ENCODE data around the gene ESPN.
A peak's percentile ranks its signal among the peaks of the same experiment; 100 is the strongest.
"Not testable (repeated sequence)": the region's sequence is repeated elsewhere in the genome, so short reads cannot be mapped to it uniquely, and the experiment has no call there.

Gene ESPN

GRCh38 chr1:6485168-6486101 lies 60.9 kb downstream of the ESPN start:
- DNase-seq (ENCODE audit: low spot score), result no peak

DNA sequence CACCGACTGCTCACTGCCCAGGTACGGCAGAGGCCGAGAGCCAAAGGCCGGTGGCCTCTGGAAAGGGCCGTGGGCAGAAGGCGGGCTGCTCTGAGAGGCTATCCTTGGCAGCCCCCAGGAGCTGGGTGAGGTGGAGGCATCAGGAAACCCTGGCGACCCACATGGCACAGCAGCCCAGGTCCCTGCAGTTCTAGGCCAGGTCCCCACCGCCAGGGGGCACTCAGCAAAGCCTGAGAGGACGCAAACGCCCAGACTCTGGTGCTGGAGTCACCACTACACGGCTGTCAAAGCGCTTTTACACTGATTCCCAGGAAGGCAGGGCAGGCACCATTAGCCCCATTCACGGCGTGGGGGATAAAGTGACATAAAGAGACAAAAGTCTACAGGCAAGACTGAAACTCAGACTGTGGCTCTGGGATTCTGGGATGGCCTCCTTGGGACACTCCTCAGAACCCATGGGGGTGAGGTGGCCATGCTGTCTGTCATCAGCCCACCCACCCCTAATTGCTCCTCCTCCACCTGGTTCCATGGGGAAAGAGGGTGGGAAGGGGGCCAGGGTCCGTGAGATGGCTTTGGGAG lies 61.9 kb downstream of the ESPN start:
- DNase-seq (ENCODE audit: low spot score), result peak; percentile 87

DNA sequence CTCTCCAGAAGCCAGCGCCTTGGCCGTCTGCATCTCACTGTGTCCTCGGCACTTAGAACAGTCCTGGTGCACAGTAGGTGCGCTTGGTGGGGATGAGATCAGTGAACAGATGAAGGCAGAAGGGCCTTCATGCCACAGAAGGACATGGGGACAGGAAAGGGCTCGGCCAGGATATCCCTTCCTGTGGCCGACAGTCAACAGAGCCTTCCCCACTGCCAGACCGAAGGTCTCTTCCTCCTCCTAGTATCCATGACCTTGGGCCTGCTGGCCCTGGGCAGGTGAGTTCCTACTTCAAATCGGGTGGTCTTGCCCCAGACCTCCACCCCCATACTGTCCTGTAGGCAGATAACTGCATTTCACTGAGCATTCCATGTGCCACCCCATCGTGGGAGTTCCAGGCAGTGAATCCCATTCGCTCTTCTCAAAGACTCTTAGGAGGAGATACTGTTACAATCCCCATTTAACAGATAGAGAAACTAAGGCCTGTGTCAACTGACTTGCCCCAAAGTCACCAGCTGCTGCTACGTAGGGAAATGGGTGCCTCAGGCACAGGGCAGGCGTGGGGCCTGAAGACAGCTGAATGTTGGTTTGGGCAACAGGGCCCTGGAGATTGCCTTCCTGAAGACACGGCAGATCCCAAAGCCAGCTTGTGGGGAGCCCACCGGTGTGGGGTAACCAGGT lies 63.4 kb downstream of the ESPN start:
- no peak for DNase-seq (ENCODE audit: low spot score)

DNA sequence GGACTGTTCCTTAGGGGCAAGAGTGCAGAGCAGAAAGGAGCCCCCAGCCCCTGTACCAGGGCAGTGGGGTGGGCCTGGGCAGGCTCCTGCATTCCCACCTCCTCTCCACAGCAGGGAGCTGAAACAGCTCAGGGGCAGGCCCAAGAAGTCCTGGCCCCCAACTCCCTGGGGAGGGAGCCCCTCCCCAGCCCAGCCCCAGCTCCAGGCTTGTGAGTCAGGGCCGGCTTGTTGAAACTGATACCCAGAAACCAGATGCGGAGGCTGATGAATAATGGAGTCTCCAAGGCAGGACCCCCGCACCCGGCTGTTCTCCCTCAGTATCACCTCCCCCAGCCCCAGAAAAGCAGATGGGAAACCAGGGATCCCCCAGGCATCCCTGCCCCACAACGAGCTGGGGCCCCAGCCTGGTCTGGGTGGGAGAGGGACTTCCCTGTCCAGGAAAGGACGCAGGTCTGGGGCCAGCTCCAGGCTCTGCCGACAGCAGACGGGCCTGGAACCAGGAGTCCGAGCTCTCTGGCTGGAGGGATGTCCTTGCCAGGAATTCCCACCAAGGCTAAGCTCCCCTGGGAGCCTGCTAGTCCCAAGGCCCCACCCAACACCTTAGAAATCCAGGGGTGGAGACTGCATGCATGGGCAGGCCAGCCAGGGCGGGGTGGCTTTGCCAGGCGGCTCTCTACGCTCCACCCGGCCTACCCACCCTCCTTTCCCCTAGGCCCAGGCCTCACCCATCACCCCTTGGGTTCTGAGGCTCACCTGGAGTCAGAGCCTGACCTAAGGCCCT lies 64.2 kb downstream of the ESPN start:
- peak; percentile 77 for DNase-seq (ENCODE audit: low spot score)

DNA sequence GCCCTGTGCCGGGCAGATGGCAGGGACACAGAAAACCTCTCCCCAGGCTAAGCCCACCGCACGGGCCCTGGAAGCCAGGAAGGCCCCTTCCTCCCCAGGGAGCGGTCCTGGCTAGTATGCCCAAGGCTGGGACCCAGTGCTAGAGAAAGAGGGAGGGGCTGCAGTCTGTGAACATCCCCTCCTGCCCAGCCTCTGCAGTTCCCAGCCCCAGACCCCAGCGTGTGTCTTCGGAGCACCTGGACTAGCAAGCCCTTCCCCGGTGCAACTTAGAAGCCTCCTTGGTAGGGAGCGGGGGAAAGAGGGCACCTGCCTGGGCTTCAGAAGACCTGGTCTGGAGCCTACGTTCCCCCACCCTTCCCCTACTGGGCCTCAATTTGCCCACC lies 64.8 kb downstream of the ESPN start:
- no peak for DNase-seq (ENCODE audit: low spot score)

GRCh38 chr1:6489799-6490180 lies 65.2 kb downstream of the ESPN start:
- peak; percentile 83 for DNase-seq (ENCODE audit: low spot score)

- DNase-seq (ENCODE audit: low spot score), result peak; percentile 82
Observed at GRCh38 chr1:6490181-6491080, 65.9 kb downstream of the ESPN start.

GRCh38 chr1:6491081-6491449 lies 66.5 kb downstream of the ESPN start:
- DNase-seq (ENCODE audit: low spot score), result peak; percentile 50

- peak; percentile 96 for DNase-seq (ENCODE audit: low spot score)
Observed at GRCh38 chr1:6491480-6491962, 66.9 kb downstream of the ESPN start, which contains the start of gene PLEKHG5. Gene PLEKHG5, minus strand, starts transcription at chr1:6491667. Its CDS starts 14,096 bp downstream, at chr1:6477571.

- DNase-seq (ENCODE audit: low spot score), result no peak
Observed at GRCh38 chr1:6491966-6492365, 67.4 kb downstream of the ESPN start.

- DNase-seq (ENCODE audit: low spot score), result not testable (repeated sequence)
Observed at GRCh38 chr1:6493834-6494223, 69.3 kb downstream of the ESPN start.

DNA sequence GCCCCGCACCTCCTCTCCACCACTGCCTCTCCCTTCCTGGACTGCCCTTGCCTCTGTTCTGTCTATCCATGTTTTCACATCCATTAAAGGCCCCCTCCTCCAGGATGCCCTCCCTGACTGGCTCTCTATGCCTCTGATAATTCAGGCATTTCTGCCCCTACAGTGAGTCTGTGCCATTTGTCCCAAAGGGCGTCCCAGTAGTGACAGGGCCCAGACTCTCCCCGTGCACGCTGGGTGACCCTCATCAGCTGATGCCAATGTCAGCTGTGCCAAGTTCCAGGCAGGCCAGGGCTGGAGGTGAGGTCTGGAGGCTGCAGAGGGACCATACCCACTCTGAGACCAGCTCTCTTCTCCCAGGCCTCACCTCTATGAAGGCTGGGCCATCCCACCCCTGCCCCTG lies 70.1 kb downstream of the ESPN start:
- DNase-seq (ENCODE audit: low spot score), result no peak

GRCh38 chr1:6495041-6495441 lies 70.5 kb downstream of the ESPN start:
- no peak for DNase-seq (ENCODE audit: low spot score)

- DNase-seq (ENCODE audit: low spot score), result no peak
Observed at GRCh38 chr1:6495540-6496364, 71.2 kb downstream of the ESPN start.

- no peak for DNase-seq (ENCODE audit: low spot score)
Observed at GRCh38 chr1:6496365-6496721, 71.8 kb downstream of the ESPN start.

DNA sequence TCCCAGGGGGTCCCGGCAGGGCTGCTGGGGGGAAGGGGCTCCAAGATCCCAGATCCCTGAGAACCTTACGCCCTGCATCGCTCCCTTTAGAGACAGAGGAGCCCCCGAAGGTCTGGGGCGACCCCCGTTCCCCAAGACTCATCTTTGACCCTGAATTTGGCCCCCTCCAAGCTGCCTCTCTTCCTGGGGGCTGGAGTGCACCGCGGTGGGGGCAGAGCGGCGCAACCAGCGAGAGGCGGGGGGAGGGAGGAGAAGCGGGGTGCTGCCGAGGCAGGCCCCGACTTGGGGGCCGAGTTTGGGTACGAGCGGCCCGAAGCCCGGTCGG lies 72.3 kb downstream of the ESPN start:
- DNase-seq (ENCODE audit: low spot score), result no peak

- DNase-seq (ENCODE audit: low spot score), result peak; percentile 65
Observed at GRCh38 chr1:6497215-6497866, 72.8 kb downstream of the ESPN start.

- DNase-seq (ENCODE audit: low spot score), result no peak
Observed at GRCh38 chr1:6497867-6498575, 73.4 kb downstream of the ESPN start.

DNA sequence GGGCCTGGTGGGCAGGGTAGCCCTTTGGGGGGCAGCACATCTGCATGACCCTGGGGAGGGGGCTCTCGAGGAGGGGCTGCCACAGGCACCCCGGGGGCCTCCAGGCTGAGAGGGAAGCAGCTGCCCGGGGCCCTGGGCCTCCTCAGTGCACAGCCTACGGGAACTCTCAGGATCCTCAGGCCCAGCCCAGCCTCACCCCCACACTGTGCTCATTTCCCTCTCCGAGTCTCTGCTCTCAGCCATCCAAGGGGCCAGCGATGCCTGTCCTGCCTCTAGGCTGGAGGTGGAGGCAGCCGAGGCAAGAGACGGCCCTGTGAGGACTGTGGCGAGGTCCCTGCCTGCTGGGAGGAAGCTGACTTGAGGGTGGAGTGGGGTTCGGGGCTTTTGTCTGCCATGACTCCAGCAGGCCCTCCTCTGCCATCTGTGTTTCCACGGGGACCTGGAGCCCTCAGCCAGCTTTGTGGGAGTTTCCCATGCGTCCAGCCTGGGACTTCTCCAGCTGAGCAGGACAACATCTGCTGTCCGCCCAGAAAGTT lies 74.1 kb downstream of the ESPN start:
- no peak for DNase-seq (ENCODE audit: low spot score)

Measured in kidney tubule cell (primary cell).